NT2/D1 (cell line): Measurements from ENCODE around the gene CCDC57.

Experiments used
- SUZ12 ChIP-seq: IDR thresholded peaks from 2 replicates; pipeline ENCODE4 v1.6.1; 2011; ENCODE audit not compliant: insufficient read length, insufficient read depth; ENCODE audit errors: extremely low read depth
- YY1 ChIP-seq: IDR thresholded peaks from 2 replicates; pipeline ENCODE4 v1.6.1; 2011; ENCODE audit not compliant: insufficient read length, insufficient read depth

DNA sequence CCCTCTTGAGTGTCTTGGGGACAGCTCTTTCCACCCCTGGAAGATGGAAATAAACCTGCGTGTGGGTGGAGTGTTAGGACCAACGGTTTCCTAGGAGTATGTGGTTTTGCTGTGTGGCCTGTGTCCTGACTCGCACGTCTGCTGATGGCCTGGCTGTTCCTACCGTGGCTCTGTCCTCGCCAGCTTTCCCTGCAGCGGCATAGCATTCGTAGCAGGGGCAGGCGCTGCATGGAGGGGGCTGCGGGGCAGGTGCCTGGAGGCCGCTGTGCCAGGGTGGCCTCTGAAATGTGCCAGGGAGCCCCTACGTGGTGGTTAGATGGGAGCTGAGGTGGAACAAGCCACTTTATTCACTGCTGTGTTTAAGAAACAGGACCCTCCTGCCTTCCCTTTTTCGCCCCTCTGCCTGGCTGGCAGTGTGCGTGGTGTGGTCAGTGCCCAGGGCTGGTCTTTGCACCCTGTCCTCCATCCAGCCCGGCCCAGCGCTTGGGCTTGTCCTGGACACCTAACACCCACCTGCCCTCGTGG is 26.8 kb upstream of the CCDC57 start:
- TF ChIP-seq SUZ12 (no peak), YY1 (no peak)
